Measurements from ENCODE around the gene ARHGAP33. TPM values are rescaled to one million over a fixed set of nuclear protein-coding genes. Genes with fewer than 3 reads are reported as not detected.

Gene ARHGAP33
- polyA plus RNA-seq, 1 donor from 2014 or later = 20.5 TPM

DNA sequence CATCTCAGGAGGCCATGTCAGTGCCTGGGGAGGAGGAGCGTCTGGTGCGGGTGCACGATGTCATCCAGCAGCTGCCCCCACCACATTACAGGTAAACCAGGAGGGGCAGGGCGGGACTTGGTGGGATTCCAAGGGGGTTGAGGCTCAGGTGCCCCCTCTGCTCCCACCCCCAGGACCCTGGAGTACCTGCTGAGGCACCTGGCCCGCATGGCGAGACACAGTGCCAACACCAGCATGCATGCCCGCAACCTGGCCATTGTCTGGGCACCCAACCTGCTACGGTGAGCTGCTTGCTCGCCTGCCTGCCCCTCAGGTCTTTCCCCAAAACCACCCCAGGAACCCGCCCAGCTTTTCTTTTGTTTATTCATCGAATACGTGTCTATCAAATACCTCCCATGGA lies 7.2 kb downstream of the ARHGAP33 start:
- H3K9me2 ChIP-seq (ENCODE audit: insufficient read depth, low read length) = no peaks in the 10 kb centered on the region
- H4K20me1 ChIP-seq (ENCODE audit: insufficient read depth) = no peaks in the 10 kb centered on the region
- H3K9me3 ChIP-seq (ENCODE audit: low read length) = no peaks in the 10 kb centered on the region
- no peak overlapping the region for H3K4me3 ChIP-seq (ENCODE audit: low read length)
- no peak overlapping the region for H3K27ac ChIP-seq (ENCODE audit: low read length)
- H3F3A ChIP-seq (ENCODE audit: insufficient read depth, low read length, poor library complexity, severe bottlenecking) = no peaks in the 10 kb centered on the region
- TF ChIP-seq POLR2AphosphoS5 (IDR thresholded peaks at IDR 0.05) = no peak
- H3K27me3 ChIP-seq (ENCODE audit: insufficient read depth, low read depth, low read length) = no peaks in the 10 kb centered on the region
- H2AFZ ChIP-seq (ENCODE audit: low read depth, low read length) = no peak overlapping the region
- peaks cover 6% of the 10 kb centered on the region for H3K79me2 ChIP-seq (replicated peaks; ENCODE audit: insufficient read depth, low read length)
- no peaks in the 10 kb centered on the region for H3K36me3 ChIP-seq (ENCODE audit: insufficient read depth, low read length)
- no peak overlapping the region for H3K4me2 ChIP-seq (ENCODE audit: low read length)
- no peak overlapping the region for H3K9ac ChIP-seq (ENCODE audit: low read length)

DNA sequence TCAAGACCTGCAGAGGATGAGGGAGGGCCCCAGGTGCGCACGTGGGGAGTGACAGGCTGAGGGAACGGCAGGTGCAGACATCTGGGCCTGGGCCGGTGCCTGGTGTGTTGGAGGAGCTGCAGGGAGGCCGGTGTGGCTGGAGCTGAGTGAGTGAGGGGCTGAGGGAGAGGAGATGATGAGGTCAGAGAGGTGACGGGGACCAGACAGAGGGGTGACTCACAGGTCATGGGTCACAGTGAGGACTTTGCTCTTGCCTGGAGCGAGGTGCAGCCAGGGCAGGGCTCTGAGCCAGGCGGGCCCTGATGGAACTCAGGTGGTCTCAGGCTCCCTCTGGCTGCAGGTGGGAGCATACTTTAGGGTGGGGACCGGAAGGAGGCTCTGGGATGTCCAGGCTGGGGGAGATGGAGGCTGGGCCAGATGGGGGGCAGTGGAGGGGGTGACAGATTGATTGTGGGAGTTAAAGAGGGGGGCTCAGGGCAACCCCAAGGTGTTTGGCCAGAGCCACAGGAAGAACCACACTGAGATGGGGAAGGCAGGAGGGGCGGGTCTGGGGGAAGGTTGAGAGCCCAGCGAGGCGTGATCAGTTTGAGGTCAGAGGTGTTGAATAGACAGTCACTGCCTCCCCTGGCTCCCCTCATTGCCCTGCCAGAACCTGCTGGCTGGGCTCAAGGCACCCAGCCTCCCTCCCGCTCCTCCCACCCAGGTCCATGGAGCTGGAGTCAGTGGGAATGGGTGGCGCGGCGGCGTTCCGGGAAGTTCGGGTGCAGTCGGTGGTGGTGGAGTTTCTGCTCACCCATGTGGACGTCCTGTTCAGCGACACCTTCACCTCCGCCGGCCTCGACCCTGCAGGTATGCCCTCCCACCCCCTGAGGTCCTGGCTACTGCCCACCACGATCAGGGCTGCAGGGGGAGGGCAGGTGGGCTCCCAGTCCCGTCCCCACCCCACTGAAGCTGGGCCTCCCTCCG lies 8.4 kb downstream of the ARHGAP33 start:
- H3K27me3 ChIP-seq (ENCODE audit: insufficient read depth, low read depth, low read length) = no peaks in the 10 kb centered on the region
- no peaks in the 10 kb centered on the region for H4K20me1 ChIP-seq (ENCODE audit: insufficient read depth)
- H3K36me3 ChIP-seq (ENCODE audit: insufficient read depth, low read length) = no peaks in the 10 kb centered on the region
- H3K9me2 ChIP-seq (ENCODE audit: insufficient read depth, low read length) = no peaks in the 10 kb centered on the region
- H3K4me2 ChIP-seq (ENCODE audit: low read length) = no peak overlapping the region
- H3F3A ChIP-seq (ENCODE audit: insufficient read depth, low read length, poor library complexity, severe bottlenecking) = no peaks in the 10 kb centered on the region
- no peaks in the 10 kb centered on the region for H3K9me3 ChIP-seq (ENCODE audit: low read length)
- no peaks in the 10 kb centered on the region for H3K79me2 ChIP-seq (replicated peaks; ENCODE audit: insufficient read depth, low read length)
- TF ChIP-seq, protein P1, sequence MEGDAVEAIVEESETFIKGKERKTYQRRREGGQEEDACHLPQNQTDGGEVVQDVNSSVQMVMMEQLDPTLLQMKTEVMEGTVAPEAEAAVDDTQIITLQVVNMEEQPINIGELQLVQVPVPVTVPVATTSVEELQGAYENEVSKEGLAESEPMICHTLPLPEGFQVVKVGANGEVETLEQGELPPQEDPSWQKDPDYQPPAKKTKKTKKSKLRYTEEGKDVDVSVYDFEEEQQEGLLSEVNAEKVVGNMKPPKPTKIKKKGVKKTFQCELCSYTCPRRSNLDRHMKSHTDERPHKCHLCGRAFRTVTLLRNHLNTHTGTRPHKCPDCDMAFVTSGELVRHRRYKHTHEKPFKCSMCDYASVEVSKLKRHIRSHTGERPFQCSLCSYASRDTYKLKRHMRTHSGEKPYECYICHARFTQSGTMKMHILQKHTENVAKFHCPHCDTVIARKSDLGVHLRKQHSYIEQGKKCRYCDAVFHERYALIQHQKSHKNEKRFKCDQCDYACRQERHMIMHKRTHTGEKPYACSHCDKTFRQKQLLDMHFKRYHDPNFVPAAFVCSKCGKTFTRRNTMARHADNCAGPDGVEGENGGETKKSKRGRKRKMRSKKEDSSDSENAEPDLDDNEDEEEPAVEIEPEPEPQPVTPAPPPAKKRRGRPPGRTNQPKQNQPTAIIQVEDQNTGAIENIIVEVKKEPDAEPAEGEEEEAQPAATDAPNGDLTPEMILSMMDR (IDR thresholded peaks at IDR 0.05; ENCODE audit: poor library complexity, severe bottlenecking) = no peak
- TF ChIP-seq TAF1 (IDR thresholded peaks at IDR 0.05; ENCODE audit: low read depth) = no peak
- no peak for TF ChIP-seq SMC3 (conservative IDR thresholded peaks at IDR 0.05; ENCODE audit: poor library complexity)
- no peak for TF ChIP-seq RAD21 (conservative IDR thresholded peaks at IDR 0.05)
- no peak for TF ChIP-seq POLR2AphosphoS5 (IDR thresholded peaks at IDR 0.05)
- no peak for TF ChIP-seq EP300 (conservative IDR thresholded peaks at IDR 0.05; ENCODE audit: poor library complexity, severe bottlenecking)
- TF ChIP-seq, protein P2, sequence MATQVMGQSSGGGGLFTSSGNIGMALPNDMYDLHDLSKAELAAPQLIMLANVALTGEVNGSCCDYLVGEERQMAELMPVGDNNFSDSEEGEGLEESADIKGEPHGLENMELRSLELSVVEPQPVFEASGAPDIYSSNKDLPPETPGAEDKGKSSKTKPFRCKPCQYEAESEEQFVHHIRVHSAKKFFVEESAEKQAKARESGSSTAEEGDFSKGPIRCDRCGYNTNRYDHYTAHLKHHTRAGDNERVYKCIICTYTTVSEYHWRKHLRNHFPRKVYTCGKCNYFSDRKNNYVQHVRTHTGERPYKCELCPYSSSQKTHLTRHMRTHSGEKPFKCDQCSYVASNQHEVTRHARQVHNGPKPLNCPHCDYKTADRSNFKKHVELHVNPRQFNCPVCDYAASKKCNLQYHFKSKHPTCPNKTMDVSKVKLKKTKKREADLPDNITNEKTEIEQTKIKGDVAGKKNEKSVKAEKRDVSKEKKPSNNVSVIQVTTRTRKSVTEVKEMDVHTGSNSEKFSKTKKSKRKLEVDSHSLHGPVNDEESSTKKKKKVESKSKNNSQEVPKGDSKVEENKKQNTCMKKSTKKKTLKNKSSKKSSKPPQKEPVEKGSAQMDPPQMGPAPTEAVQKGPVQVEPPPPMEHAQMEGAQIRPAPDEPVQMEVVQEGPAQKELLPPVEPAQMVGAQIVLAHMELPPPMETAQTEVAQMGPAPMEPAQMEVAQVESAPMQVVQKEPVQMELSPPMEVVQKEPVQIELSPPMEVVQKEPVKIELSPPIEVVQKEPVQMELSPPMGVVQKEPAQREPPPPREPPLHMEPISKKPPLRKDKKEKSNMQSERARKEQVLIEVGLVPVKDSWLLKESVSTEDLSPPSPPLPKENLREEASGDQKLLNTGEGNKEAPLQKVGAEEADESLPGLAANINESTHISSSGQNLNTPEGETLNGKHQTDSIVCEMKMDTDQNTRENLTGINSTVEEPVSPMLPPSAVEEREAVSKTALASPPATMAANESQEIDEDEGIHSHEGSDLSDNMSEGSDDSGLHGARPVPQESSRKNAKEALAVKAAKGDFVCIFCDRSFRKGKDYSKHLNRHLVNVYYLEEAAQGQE (IDR thresholded peaks at IDR 0.05; ENCODE audit: borderline replicate concordance) = no peak
- TF ChIP-seq EZH2 (IDR thresholded peaks at IDR 0.05; ENCODE audit: borderline replicate concordance, insufficient read depth, low read length, poor library complexity, severe bottlenecking) = no peak
- no peak for TF ChIP-seq MXI1 (conservative IDR thresholded peaks at IDR 0.05; ENCODE audit: poor library complexity, severe bottlenecking)
- no peak overlapping the region for H3K4me3 ChIP-seq (ENCODE audit: low read length)
- no peak overlapping the region for H3K27ac ChIP-seq (ENCODE audit: low read length)
- no peak overlapping the region for H2AFZ ChIP-seq (ENCODE audit: low read depth, low read length)
- no peak overlapping the region for H3K9ac ChIP-seq (ENCODE audit: low read length)
